Kidney (tissue), 22 donors: Measurements from ENCODE around the gene ZNF106. TPM values are rescaled to one million over a fixed set of nuclear protein-coding genes. Genes with fewer than 3 reads are reported as not detected.

ENCODE experiments used
- DNase-seq, 5 donors: peaks; one replicate each; pipeline ENCODE4 v3.0.0-alpha.2; 2013 to 2020
- FAIRE-seq: peaks from 2 replicates; lab custom pipeline; 2012; peaks lifted over from hg19 to GRCh38; lab: Jason Lieb, UNC
- H3K27ac ChIP-seq, 2 donors: one replicate each; pipeline ENCODE4 v1.7.0; 2013; ENCODE audit warnings: low read depth in 2 of 2, low read length in 2 of 2, inconsistent platforms in 1 of 2
- H3K27me3 ChIP-seq: one replicate; pipeline ENCODE4 v1.7.1; 2013; ENCODE audit warnings: low read length, inconsistent platforms; ENCODE audit not compliant: control insufficient read depth, insufficient read depth
- H3K36me3 ChIP-seq, 3 donors: one replicate each; pipeline versions ENCODE4 v1.7.0 to v1.7.1; 2013; ENCODE audit warnings: low read length in 3 of 3, control low read depth in 1 of 3, inconsistent platforms in 1 of 3; ENCODE audit not compliant: insufficient read depth in 3 of 3, control insufficient read depth in 2 of 3
- H3K4me1 ChIP-seq, 3 donors: one replicate each; pipeline versions ENCODE4 v1.7.0 to v1.7.1; 2013; ENCODE audit warnings: low read length in 3 of 3, inconsistent platforms in 1 of 3, low read depth in 1 of 3; ENCODE audit not compliant: control insufficient read depth in 2 of 3, insufficient read depth in 2 of 3
- H3K4me3 ChIP-seq, 3 donors: one replicate each; pipeline versions ENCODE4 v1.7.0 to v1.8.1; 2013; ENCODE audit warnings: low read length in 3 of 3, control low read depth in 1 of 3, inconsistent platforms in 1 of 3
- H3K9ac ChIP-seq, 3 donors: one replicate each; pipeline versions ENCODE4 v1.7.0 to v1.7.1; 2013; ENCODE audit warnings: low read length in 3 of 3, control low read depth in 1 of 3, inconsistent platforms in 1 of 3
- H3K9me3 ChIP-seq, 3 donors: one replicate each; pipeline versions ENCODE4 v1.7.0 to v1.7.1; 2013; ENCODE audit warnings: low read length in 3 of 3, control low read depth in 1 of 3, inconsistent platforms in 1 of 3; ENCODE audit not compliant: control insufficient read depth in 2 of 3, insufficient read depth in 1 of 3
- intact Hi-C: fragments of 100-400 bp; cut with DNase I; formaldehyde crosslinking; loops from one replicate; pipeline ENCODE4 v1.11.1; 2022
- long read RNA-seq, 10 donors: library from polyadenylated mRNA in 1 of 10; unstranded in 1 of 10; transcript quantifications; one replicate each; pipeline ENCODE4 v2.0.0 and lab custom pipeline, GENCODE V29; 2021 to 2026
- polyA plus RNA-seq: library from polyadenylated mRNA; stranded (reverse); fragments of 350-450 nt; fragmentation: Illumina TruSeq; extraction: RNeasy Lipid Tissue Mini Kit (QIAGEN cat#74804); gene quantifications from one replicate; pipeline ENCODE4 v1.2.3, GENCODE V29; 2014; ENCODE audit warnings: low read depth, low replicate concordance; ENCODE audit not compliant: insufficient read depth
- total RNA-seq: library from RNA; stranded (reverse); fragmentation: NEBNext Ultra II Directional; extraction: Animal tissue kit (Norgen Biotek cat#: 25700); gene quantifications from one replicate; pipeline ENCODE4 v1.2.1, GENCODE V29; 2021
- TF ChIP-seq, protein P1 (sequence below): IDR thresholded peaks from 3 replicates; pipeline ENCODE4 v1.5.1; 2012; ENCODE audit warnings: mild to moderate bottlenecking, moderate library complexity, borderline replicate concordance; ENCODE audit not compliant: insufficient read depth; ENCODE audit errors: extremely low read depth
- donor health status: control.
- donor health status: control.
- donor health status: control.
- donor health status: control.
- donor health status: control.
- donor health status: DM: yes; HTN: yes; CAD: no.
- donor health status: Normal renal cell carcinoma (clear cell type).

ZNF106 gene
- total RNA-seq (52.0 TPM), polyA plus RNA-seq (7.2 TPM)
- long read RNA-seq, donor 1, full-length matches to known transcripts, result 1 of 1 reads
- long read RNA-seq, donor 1, partial matches to known transcripts, result 0 of 1 reads
- long read RNA-seq, donor 1, other reads (novel, unspliced or antisense), result 0 of 1 reads
- long read RNA-seq, donor 2, result 0 reads
- long read RNA-seq, donor 3, result 0 reads
- long read RNA-seq, donor 4, result 0 reads
- long read RNA-seq, donor 5, result 0 reads
- long read RNA-seq, donor 6, partial matches to known transcripts, result 0 of 1 reads
- long read RNA-seq, donor 6, other reads (novel, unspliced or antisense), result 0 of 1 reads
- long read RNA-seq, donor 7, full-length matches to known transcripts, result 2 of 41 reads
- long read RNA-seq, donor 7, partial matches to known transcripts, result 24 of 41 reads
- long read RNA-seq, donor 7, other reads (novel, unspliced or antisense), result 15 of 41 reads
- long read RNA-seq, donor 8, result 0 reads
- long read RNA-seq, donor 9, result 0 reads
- long read RNA-seq, donor 10, result 0 reads

DNA sequence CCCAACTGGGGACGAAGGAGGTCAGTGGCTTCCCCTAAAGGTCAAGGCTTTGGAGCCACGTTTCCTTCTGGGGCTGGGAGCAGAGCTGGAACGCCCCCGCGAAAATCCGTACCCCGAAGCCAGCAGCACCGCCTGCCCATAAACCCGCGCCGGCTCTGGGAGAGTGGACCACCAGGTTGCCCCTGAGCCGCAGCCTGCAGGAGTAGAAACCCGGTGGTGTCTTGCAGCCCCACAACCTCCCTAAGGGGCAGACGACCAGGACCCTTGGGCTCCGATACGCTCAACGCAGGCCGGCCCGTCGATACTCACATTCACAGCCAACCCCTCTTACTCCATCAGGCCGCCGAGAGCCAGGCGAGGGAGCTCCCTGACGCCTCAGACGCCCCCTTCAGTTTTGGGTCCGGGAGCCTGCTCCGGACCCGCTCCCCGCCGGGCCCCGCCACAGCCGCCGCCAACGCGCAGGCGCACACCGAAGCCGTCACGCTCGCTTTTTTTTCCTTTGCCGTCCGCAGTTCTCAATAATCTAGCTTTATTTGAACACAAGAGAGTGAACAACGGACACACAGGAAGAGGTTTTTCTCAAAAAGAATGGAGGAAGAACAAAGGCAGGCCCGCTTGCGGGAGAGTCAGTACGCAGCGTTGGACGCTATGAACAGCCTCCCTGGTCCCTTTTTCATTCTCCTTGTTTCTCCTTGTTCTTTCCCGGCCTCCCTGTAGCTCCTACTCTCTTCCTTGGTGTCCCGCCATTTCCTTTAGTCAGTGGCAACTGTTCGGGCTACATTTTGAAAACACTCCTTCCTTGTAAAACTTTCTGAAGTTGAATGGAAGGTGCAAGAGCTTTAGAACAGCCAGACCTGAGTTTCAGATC, at the start of gene ZNF106:
Gene ZNF106, minus strand, starts transcription at position 471 of the 868 bp plus-strand sequence. CDS start 18,852 bp downstream, outside the sequence.
- H3K27ac ChIP-seq, result peak within 1 kb of the TSS; percentile 92 to 98
- intact Hi-C loops, result no loop called here
- H3K27me3 ChIP-seq, result no peaks in the 10 kb centered on the region
- H3K9ac ChIP-seq, result peak within 1 kb of the TSS; percentile 97 to 100 (median 98)
- H3K36me3 ChIP-seq, result no peaks in the 10 kb centered on the region
- peak within 1 kb of the TSS; percentile 97 to 99 (median 98) for H3K4me3 ChIP-seq
- H3K4me1 ChIP-seq, result peaks cover 0 to 12% (median 3%) of the 10 kb centered on the region in 3 donors
- TF ChIP-seq, protein P1, sequence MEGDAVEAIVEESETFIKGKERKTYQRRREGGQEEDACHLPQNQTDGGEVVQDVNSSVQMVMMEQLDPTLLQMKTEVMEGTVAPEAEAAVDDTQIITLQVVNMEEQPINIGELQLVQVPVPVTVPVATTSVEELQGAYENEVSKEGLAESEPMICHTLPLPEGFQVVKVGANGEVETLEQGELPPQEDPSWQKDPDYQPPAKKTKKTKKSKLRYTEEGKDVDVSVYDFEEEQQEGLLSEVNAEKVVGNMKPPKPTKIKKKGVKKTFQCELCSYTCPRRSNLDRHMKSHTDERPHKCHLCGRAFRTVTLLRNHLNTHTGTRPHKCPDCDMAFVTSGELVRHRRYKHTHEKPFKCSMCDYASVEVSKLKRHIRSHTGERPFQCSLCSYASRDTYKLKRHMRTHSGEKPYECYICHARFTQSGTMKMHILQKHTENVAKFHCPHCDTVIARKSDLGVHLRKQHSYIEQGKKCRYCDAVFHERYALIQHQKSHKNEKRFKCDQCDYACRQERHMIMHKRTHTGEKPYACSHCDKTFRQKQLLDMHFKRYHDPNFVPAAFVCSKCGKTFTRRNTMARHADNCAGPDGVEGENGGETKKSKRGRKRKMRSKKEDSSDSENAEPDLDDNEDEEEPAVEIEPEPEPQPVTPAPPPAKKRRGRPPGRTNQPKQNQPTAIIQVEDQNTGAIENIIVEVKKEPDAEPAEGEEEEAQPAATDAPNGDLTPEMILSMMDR, result no peak
- peak; percentile 95 to 98 (median 95) for DNase-seq
- FAIRE-seq, result no peak
- H3K9me3 ChIP-seq, result no peaks in the 10 kb centered on the region

DNA sequence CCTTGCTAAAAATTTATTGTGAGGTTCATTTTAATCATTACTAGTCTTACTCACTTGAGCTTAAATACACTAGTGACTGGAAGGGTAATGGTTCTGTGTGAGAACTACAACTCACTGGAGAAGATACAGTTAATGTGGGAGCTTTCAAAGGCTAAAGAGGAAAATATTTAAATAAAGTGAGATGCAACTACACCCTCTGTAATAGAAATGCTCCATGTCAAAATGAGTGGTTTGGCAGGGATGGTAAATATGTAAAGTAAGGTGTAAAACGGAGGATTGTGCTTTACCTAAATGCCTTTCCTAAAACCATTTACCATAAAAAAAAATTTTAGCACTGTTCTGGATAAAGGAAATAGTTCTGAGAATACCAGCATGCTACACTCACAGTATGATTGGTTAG, 42.3 kb upstream of the ZNF106 start:
- H3K4me3 ChIP-seq, result no peak overlapping the region
- H3K36me3 ChIP-seq, result peaks cover 0 to 11% (median 4%) of the 10 kb centered on the region in 3 donors
- no peaks in the 10 kb centered on the region for H3K27me3 ChIP-seq
- DNase-seq (no peak), FAIRE-seq (no peak)
- intact Hi-C loops, result no loop called here
- no peak overlapping the region for H3K9ac ChIP-seq
- no peaks in the 10 kb centered on the region for H3K4me1 ChIP-seq
- no peaks in the 10 kb centered on the region for H3K9me3 ChIP-seq
- no peak overlapping the region for H3K27ac ChIP-seq
- TF ChIP-seq, protein P1, result no peak

DNA sequence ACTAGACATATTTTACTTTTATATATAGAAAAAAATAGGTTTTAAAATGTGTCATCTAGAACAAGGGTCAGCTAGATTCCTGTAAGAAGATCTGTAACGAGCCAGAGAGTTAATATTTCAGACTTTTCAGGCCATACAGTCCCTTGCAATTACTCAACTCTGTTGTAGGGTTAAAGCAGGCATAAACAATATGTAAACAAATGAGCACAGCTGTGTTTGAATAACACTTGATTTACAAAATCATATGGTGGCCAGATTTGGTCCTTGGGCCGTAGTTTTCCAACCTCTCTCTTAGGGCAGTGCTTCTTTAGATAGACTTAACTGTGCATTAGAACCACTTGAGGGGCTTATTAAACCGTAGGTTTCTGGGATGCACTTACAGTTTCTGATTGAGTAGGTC, 38.0 kb upstream of the ZNF106 start:
- Histone ChIP-seq H3K27me3 (no peaks in the 10 kb centered on the region), H3K9me3 (no peaks in the 10 kb centered on the region), H3K36me3 (peaks cover 0 to 19% (median 4%) of the 10 kb centered on the region in 3 donors), H3K27ac (no peak overlapping the region), H3K4me1 (no peaks in the 10 kb centered on the region), H3K4me3 (no peak overlapping the region), H3K9ac (no peak overlapping the region)
- no peak for FAIRE-seq
- TF ChIP-seq, protein P1, result no peak
- intact Hi-C loops, result no loop called here
- DNase-seq, result no peak
